Mesangial cell (primary cell): ENCODE results near the gene SBK2. TPM values are rescaled to one million over a fixed set of nuclear protein-coding genes. Genes with fewer than 3 reads are reported as not detected.

Experiments used
- total RNA-seq: library from RNA; depleted of rRNA; stranded (reverse); fragments of >200 nt; gene quantifications from 2 replicates; pipeline ENCODE4 v1.2.3, GENCODE V29; 2015

Gene SBK2
- 2.4 and 7.9 TPM in 2 replicates for total RNA-seq

GRCh38 chr19:55536951-55537740, at the start of gene SBK2:
TSS of gene SBK2 (minus strand) at chr19:55537133. CDS start at chr19:55536294, 839 bp downstream.

DNA sequence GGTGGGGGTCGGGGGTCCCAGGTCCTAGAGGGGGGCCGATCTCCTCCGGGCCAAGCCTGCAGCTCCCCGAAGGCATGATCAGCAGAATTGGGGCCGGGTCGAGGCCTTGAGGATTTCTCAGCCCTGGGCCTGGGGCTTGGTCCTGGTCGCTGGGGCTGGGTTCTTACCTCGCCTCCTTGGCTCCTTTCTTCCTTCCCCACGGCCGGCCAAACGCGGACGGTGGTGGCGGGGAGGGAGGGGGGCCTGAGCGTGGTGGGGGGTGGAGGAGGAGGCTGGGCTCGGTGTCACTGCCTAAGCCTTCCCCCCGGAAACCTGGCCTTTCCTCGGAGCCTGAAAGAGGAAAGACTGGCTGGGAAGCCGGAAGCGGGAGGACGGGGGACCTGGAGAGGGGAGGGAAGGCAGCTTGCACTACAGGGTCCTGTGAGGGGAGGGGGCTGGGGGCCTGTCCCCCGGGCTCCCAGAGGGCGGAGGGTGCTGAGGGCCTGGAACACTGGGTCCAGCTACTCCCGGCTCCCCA, 43.8 kb upstream of the SBK2 start, which contains the start of gene ZNF579:
TSS of gene ZNF579 (minus strand) at position 221 of the 517 bp plus-strand sequence. CDS start 1,209 bp downstream, outside the sequence.

DNA sequence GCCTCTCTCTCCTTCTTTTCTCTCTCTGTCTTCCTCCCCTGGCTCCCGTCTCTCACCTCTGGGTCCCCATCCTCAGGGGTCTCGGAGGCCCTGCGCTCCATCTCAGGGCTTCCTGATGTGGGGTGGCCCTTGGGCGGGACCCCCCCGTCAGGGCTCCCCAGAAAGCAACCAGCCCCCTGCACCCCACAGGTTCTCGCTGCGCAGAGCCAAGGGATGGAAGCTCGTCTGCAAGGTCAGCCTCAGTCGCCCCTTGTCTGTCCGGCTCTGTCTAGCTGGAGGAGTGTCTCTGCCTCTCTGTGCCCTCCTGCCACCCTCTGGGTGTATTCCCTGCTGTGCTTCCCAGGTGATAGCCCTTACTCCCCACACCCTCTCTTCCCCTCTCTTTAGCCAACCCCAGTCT, 8.5 kb upstream of the SBK2 start, which contains the start of gene SBK3:
TSS of gene SBK3 (minus strand) at position 101 of the 400 bp plus-strand sequence. CDS start at position 101, 0 bp downstream.

DNA sequence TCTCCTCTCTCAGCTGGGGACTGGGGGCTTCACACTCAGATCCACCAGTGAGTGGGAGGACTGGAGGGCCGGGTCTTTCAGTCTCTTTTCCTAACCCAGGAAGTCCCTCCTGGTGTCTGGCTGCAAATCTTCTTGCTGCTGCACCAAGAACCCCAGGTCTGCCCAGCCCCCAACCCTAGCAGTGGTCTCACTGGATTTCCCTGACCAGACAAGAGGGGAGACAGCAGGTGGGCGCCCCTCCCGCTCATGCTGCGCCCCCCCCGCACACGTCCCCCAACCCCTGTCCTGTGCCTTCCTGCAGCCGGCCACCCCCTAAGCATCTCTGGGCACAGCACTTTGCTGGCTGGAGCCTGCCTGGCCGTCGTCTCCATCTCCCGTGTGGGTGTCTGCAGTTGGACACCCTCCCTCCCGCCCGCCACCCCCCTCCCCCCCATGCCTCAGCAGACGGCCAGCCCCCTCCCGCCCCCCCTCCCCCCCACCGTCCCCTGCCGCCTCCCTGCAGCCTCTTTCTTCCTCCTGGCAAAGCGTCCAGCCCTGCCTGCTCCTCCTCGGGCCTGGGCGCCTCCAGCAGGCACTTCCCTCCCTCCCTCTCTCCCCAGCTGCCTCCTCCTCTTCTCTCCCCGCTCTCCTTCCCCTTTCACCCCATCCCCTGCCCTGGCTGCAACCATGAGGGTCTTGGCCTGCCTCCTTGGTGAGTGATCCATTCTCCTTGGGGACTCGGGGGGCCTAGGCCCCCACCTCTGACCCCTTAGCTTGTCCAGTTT, 48.8 kb downstream of the SBK2 start, which contains the start of gene SSC5D:
TSS of gene SSC5D (plus strand) at position 513 of the 764 bp plus-strand sequence. CDS start at position 667, 154 bp downstream.

GRCh38 chr19:55484593-55485438, 52.1 kb downstream of the SBK2 start, which contains the start of gene NAT14:
TSS of gene NAT14 (plus strand) at chr19:55485188. CDS start at chr19:55485709, 521 bp downstream.

Other genes starting within 250 kb of the SBK2 start
- gene TMEM150B, start 211.8 kb downstream of the SBK2 start, total RNA-seq: not detected in 2 replicates
- gene KMT5C, start 197.3 kb downstream of the SBK2 start, total RNA-seq: 9.9 and 14.8 TPM in 2 replicates
- gene COX6B2, start 182.4 kb downstream of the SBK2 start, total RNA-seq: 1.0 TPM in 1 of 2 replicates, not detected in the other
- gene GARIN5B, start 173.9 kb downstream of the SBK2 start, total RNA-seq: 0.13 TPM in 1 of 2 replicates, not detected in the other
- gene IL11, start 166.7 kb downstream of the SBK2 start, total RNA-seq: 3.3 and 25.3 TPM in 2 replicates
- 1.8 TPM in 1 of 2 replicates, not detected in the other for gene TMEM190, start 160.3 kb downstream of the SBK2 start, total RNA-seq
- 1.5 and 3.3 TPM in 2 replicates for gene TMEM238, start 152.8 kb downstream of the SBK2 start, total RNA-seq
- gene RPL28, start 151.2 kb downstream of the SBK2 start, total RNA-seq: 446 and 474 TPM in 2 replicates
- gene UBE2S, start 129.3 kb downstream of the SBK2 start, total RNA-seq: 61.7 and 400 TPM in 2 replicates
- under 0.01 TPM in 1 of 2 replicates, not detected in the other for gene SHISA7, start 93.8 kb downstream of the SBK2 start, total RNA-seq
- 102 and 133 TPM in 2 replicates for gene ISOC2, start 75.5 kb downstream of the SBK2 start, total RNA-seq
- gene C19orf85, start 72.4 kb downstream of the SBK2 start, total RNA-seq: not detected in 2 replicates
- gene ZNF628, start 60.5 kb downstream of the SBK2 start, total RNA-seq: 8.8 and 19.0 TPM in 2 replicates
- 27.2 and 76.3 TPM in 2 replicates for gene NAT14, start 51.9 kb downstream of the SBK2 start, total RNA-seq
- gene SSC5D, start 48.7 kb downstream of the SBK2 start, total RNA-seq: 0.81 and 34.0 TPM in 2 replicates
- gene SBK3, start 8.4 kb upstream of the SBK2 start, total RNA-seq: 0.13 and 0.16 TPM in 2 replicates
- gene ZNF579, start 43.7 kb upstream of the SBK2 start, total RNA-seq: 10.8 and 25.7 TPM in 2 replicates
- gene FIZ1, start 62.4 kb upstream of the SBK2 start, total RNA-seq: 6.0 and 8.5 TPM in 2 replicates
- gene ZNF524, start 63.2 kb upstream of the SBK2 start, total RNA-seq: 18.4 and 25.5 TPM in 2 replicates
- gene ZNF865, start 68.5 kb upstream of the SBK2 start, total RNA-seq: 4.6 and 12.7 TPM in 2 replicates
- 3.7 and 6.7 TPM in 2 replicates for gene ZNF784, start 87.4 kb upstream of the SBK2 start, total RNA-seq
- gene ZNF580, start 103.9 kb upstream of the SBK2 start, total RNA-seq: 24.8 and 59.3 TPM in 2 replicates
- gene ZNF581, start 106.5 kb upstream of the SBK2 start, total RNA-seq: 23.1 and 60.6 TPM in 2 replicates
- 10.6 and 30.8 TPM in 2 replicates for gene CCDC106, start 111.1 kb upstream of the SBK2 start, total RNA-seq
- gene U2AF2, start 117.9 kb upstream of the SBK2 start, total RNA-seq: 113 and 234 TPM in 2 replicates
- gene EPN1, start 138.1 kb upstream of the SBK2 start, total RNA-seq: 112 and 155 TPM in 2 replicates
- not detected in 2 replicates for gene NLRP9, start 201.3 kb upstream of the SBK2 start, total RNA-seq
- gene RFPL4A, start 222.0 kb upstream of the SBK2 start, total RNA-seq: not detected in 2 replicates
- not detected in 2 replicates for gene RFPL4AL1, start 232.0 kb upstream of the SBK2 start, total RNA-seq